ENCODE data around the gene TFB2M.

GRCh38 chr1:246579818-246580217 is 13.8 kb upstream of the TFB2M start:
- TF ChIP-seq, protein P1, sequence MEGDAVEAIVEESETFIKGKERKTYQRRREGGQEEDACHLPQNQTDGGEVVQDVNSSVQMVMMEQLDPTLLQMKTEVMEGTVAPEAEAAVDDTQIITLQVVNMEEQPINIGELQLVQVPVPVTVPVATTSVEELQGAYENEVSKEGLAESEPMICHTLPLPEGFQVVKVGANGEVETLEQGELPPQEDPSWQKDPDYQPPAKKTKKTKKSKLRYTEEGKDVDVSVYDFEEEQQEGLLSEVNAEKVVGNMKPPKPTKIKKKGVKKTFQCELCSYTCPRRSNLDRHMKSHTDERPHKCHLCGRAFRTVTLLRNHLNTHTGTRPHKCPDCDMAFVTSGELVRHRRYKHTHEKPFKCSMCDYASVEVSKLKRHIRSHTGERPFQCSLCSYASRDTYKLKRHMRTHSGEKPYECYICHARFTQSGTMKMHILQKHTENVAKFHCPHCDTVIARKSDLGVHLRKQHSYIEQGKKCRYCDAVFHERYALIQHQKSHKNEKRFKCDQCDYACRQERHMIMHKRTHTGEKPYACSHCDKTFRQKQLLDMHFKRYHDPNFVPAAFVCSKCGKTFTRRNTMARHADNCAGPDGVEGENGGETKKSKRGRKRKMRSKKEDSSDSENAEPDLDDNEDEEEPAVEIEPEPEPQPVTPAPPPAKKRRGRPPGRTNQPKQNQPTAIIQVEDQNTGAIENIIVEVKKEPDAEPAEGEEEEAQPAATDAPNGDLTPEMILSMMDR (IDR thresholded peaks at IDR 0.05), result no peak
- no peak for TF ChIP-seq EZH2 (IDR thresholded peaks at IDR 0.05; ENCODE audit: borderline replicate concordance, insufficient read depth, low read depth, low read length, poor library complexity, severe bottlenecking)

Data from B cell (primary cell).